GM23338 (cell line): ENCODE data around the gene LCA5. TPM values are rescaled to one million over a fixed set of nuclear protein-coding genes. Genes with fewer than 3 reads are reported as not detected.

Experiments
- ATAC-seq: fragments of 200-7000 bp; cut with Tn5 transposase; 3 replicates; pipeline ENCODE4 v1.9.1; 2020
- DNase-seq: peaks from one replicate; pipeline ENCODE4 v3.0.0-alpha.2; 2015; ENCODE audit warnings: low spot score
- H2AFZ ChIP-seq: fragments of 200-600 bp; sonication (generic); 2 replicates; pipeline ENCODE4 v1.8.0; 2016; ENCODE audit warnings: antibody characterized with exemption, mild to moderate bottlenecking, moderate library complexity
- H3F3A ChIP-seq: fragments of 200-600 bp; sonication (generic); replicated peaks from 2 replicates; pipeline ENCODE4 v1.8.0; 2017; ENCODE audit warnings: antibody characterized with exemption, mixed run types, low read depth
- H3K27ac ChIP-seq: fragments of 200-600 bp; sonication (generic); 2 replicates; pipeline ENCODE4 v1.6.1; 2016; ENCODE audit warnings: low read depth
- H3K27me3 ChIP-seq: fragments of 200-600 bp; sonication (generic); 2 replicates; pipeline ENCODE4 v1.8.0; 2016; ENCODE audit warnings: mild to moderate bottlenecking, mixed run types, moderate library complexity; ENCODE audit not compliant: insufficient read depth
- H3K36me3 ChIP-seq: fragments of 200-600 bp; sonication (generic); 2 replicates; pipeline ENCODE4 v1.8.0; 2016; ENCODE audit warnings: mild to moderate bottlenecking; ENCODE audit not compliant: insufficient read depth
- H3K4me1 ChIP-seq: fragments of 200-600 bp; sonication (generic); 2 replicates; pipeline ENCODE4 v1.8.0; 2016; ENCODE audit warnings: mild to moderate bottlenecking, moderate library complexity; ENCODE audit not compliant: insufficient read depth
- H3K4me2 ChIP-seq: fragments of 200-600 bp; sonication (generic); 2 replicates; pipeline ENCODE4 v1.7.1; 2017; ENCODE audit warnings: mixed run types
- H3K4me3 ChIP-seq: fragments of 200-600 bp; sonication (generic); 2 replicates; pipeline ENCODE4 v1.6.1; 2016; ENCODE audit warnings: mixed run types
- H3K79me2 ChIP-seq: fragments of 200-600 bp; sonication (generic); replicated peaks from 2 replicates; pipeline ENCODE4 v1.8.0; 2017; ENCODE audit warnings: mild to moderate bottlenecking; ENCODE audit not compliant: insufficient read depth
- H3K9me2 ChIP-seq: fragments of 200-600 bp; sonication (generic); 2 replicates; pipeline ENCODE4 v1.8.0; 2017; ENCODE audit not compliant: insufficient read depth
- H4K20me1 ChIP-seq: fragments of 200-600 bp; sonication (generic); replicated peaks from 2 replicates; pipeline ENCODE4 v1.8.0; 2017; ENCODE audit warnings: mild to moderate bottlenecking; ENCODE audit not compliant: insufficient read depth
- H3K27ac Mint-ChIP-seq: 2 replicates; pipeline ENCODE4 v1.8.0; 2020; ENCODE audit warnings: inconsistent platforms, mild to moderate bottlenecking, moderate library complexity, mixed read lengths
- H3K27me3 Mint-ChIP-seq: 3 replicates; pipeline ENCODE4 v1.8.0; 2022; ENCODE audit warnings: low read depth, mild to moderate bottlenecking, moderate library complexity, mixed read lengths, inconsistent platforms; ENCODE audit not compliant: insufficient read depth, poor library complexity
- H3K36me3 Mint-ChIP-seq: 3 replicates; pipeline ENCODE4 v1.8.0; 2021; ENCODE audit warnings: low read depth, mild to moderate bottlenecking, inconsistent platforms, moderate library complexity, mixed read lengths
- H3K4me1 Mint-ChIP-seq: 3 replicates; pipeline ENCODE4 v1.8.0; 2020; ENCODE audit warnings: mild to moderate bottlenecking, inconsistent platforms, mixed read lengths
- H3K4me3 Mint-ChIP-seq: 3 replicates; pipeline ENCODE4 v1.8.0; 2021; ENCODE audit warnings: moderate library complexity, mild to moderate bottlenecking, inconsistent platforms, mixed read lengths
- H3K9me3 Mint-ChIP-seq: 3 replicates; pipeline ENCODE4 v1.8.0; 2020; ENCODE audit warnings: moderate library complexity, mild to moderate bottlenecking, inconsistent platforms, mixed read lengths
- CREB1 ChIP-seq: fragments of 250-450 bp; sonication (Bioruptor Pico); IDR thresholded peaks from 2 replicates; pipeline ENCODE4 v1.5.0; 2020; ENCODE audit warnings: low read depth, mild to moderate bottlenecking, moderate library complexity
- EZH2 ChIP-seq: fragments of 200-600 bp; sonication (generic); IDR thresholded peaks from one replicate; pipeline ENCODE4 v1.8.0; 2017; ENCODE audit warnings: antibody characterized with exemption, mild to moderate bottlenecking, low read depth; ENCODE audit not compliant: unreplicated experiment
- EZH2phosphoT487 ChIP-seq: fragments of 200-600 bp; sonication (generic); IDR thresholded peaks from one replicate; pipeline ENCODE4 v1.8.1; 2018; ENCODE audit warnings: antibody characterized with exemption; ENCODE audit not compliant: unreplicated experiment
- JUNB ChIP-seq: IDR thresholded peaks from one replicate; pipeline ENCODE4 v1.6.1; 2016; ENCODE audit warnings: antibody characterized with exemption; ENCODE audit not compliant: unreplicated experiment
- POLR2AphosphoS5 ChIP-seq: IDR thresholded peaks from 2 replicates; pipeline ENCODE4 v1.6.1; 2016; ENCODE audit warnings: antibody characterized with exemption, low read depth
- STAT1 ChIP-seq: IDR thresholded peaks from one replicate; pipeline ENCODE4 v1.6.1; 2016; ENCODE audit warnings: antibody characterized with exemption; ENCODE audit not compliant: unreplicated experiment
- ZNF331 ChIP-seq: fragments of 250-450 bp; sonication (Bioruptor Pico); IDR thresholded peaks from 2 replicates; pipeline ENCODE4 v1.5.0; 2020; ENCODE audit warnings: low read depth, mild to moderate bottlenecking, moderate library complexity
- polyA plus RNA-seq: library from polyadenylated mRNA; unstranded; fragments of >200 nt; fragmentation: Nextera tagmentation; extraction: Ambion mirVana; gene quantifications from 2 replicates; pipeline ENCODE4 v1.2.1, GENCODE V29; 2016
- total RNA-seq: library from RNA; depleted of rRNA; stranded (reverse); fragments of >200 nt; shearing (Covaris generic); gene quantifications from 2 replicates; pipeline ENCODE4 v1.2.3, GENCODE V29; 2014
- TF ChIP-seq, protein P1 (sequence below): fragments of 250-450 bp; sonication (Bioruptor Pico); IDR thresholded peaks from 2 replicates; pipeline ENCODE4 v1.5.0; 2020; ENCODE audit warnings: mild to moderate bottlenecking, moderate library complexity
- TF ChIP-seq, protein P2 (sequence below), 2 experiments: fragments of 200-600 bp in 1 of 2; sonication (generic) in 1 of 2; conservative IDR thresholded peaks; 2 replicates each; pipeline versions ENCODE4 v1.5.1 to v1.6.1; 2016 to 2017; ENCODE audit warnings: antibody characterized with exemption in 2 of 2, low read depth in 2 of 2, mild to moderate bottlenecking in 2 of 2, moderate library complexity in 1 of 2

The LCA5 gene
- total and polyA plus RNA-seq, 2 experiments from 2014 or later, result 4.2 TPM

DNA sequence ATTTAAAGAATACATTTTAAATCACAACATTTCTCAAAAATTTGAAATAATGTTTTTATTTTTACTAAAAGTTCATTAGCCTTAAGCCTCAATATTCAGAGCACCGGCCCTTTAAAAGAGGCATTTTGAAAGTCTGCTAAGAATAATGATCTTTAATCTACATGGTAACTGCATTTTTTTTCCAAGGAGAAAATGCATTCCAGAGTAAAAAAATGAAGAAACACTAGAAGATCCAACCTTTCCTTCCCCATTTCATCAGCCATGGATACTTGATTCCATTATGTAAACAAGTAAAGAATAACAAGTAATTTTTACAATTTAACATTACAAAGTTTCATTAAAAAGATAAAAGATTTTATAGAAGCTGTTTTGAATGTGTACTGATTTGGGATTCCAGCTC lies 21.8 kb downstream of the LCA5 start (continued):
- TF ChIP-seq, protein P1, sequence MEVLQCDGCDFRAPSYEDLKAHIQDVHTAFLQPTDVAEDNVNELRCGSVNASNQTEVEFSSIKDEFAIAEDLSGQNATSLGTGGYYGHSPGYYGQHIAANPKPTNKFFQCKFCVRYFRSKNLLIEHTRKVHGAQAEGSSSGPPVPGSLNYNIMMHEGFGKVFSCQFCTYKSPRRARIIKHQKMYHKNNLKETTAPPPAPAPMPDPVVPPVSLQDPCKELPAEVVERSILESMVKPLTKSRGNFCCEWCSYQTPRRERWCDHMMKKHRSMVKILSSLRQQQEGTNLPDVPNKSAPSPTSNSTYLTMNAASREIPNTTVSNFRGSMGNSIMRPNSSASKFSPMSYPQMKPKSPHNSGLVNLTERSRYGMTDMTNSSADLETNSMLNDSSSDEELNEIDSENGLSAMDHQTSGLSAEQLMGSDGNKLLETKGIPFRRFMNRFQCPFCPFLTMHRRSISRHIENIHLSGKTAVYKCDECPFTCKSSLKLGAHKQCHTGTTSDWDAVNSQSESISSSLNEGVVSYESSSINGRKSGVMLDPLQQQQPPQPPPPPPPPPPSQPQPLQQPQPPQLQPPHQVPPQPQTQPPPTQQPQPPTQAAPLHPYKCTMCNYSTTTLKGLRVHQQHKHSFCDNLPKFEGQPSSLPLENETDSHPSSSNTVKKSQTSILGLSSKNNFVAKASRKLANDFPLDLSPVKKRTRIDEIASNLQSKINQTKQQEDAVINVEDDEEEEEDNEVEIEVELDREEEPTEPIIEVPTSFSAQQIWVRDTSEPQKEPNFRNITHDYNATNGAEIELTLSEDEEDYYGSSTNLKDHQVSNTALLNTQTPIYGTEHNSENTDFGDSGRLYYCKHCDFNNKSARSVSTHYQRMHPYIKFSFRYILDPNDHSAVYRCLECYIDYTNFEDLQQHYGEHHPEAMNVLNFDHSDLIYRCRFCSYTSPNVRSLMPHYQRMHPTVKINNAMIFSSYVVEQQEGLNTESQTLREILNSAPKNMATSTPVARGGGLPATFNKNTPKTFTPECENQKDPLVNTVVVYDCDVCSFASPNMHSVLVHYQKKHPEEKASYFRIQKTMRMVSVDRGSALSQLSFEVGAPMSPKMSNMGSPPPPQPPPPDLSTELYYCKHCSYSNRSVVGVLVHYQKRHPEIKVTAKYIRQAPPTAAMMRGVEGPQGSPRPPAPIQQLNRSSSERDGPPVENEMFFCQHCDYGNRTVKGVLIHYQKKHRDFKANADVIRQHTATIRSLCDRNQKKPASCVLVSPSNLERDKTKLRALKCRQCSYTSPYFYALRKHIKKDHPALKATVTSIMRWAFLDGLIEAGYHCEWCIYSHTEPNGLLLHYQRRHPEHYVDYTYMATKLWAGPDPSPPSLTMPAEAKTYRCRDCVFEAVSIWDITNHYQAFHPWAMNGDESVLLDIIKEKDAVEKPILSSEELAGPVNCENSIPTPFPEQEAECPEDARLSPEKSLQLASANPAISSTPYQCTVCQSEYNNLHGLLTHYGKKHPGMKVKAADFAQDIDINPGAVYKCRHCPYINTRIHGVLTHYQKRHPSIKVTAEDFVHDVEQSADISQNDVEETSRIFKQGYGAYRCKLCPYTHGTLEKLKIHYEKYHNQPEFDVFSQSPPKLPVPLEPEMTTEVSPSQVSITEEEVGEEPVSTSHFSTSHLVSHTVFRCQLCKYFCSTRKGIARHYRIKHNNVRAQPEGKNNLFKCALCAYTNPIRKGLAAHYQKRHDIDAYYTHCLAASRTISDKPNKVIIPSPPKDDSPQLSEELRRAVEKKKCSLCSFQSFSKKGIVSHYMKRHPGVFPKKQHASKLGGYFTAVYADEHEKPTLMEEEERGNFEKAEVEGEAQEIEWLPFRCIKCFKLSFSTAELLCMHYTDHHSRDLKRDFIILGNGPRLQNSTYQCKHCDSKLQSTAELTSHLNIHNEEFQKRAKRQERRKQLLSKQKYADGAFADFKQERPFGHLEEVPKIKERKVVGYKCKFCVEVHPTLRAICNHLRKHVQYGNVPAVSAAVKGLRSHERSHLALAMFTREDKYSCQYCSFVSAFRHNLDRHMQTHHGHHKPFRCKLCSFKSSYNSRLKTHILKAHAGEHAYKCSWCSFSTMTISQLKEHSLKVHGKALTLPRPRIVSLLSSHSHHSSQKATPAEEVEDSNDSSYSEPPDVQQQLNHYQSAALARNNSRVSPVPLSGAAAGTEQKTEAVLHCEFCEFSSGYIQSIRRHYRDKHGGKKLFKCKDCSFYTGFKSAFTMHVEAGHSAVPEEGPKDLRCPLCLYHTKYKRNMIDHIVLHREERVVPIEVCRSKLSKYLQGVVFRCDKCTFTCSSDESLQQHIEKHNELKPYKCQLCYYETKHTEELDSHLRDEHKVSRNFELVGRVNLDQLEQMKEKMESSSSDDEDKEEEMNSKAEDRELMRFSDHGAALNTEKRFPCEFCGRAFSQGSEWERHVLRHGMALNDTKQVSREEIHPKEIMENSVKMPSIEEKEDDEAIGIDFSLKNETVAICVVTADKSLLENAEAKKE, result no peak

DNA sequence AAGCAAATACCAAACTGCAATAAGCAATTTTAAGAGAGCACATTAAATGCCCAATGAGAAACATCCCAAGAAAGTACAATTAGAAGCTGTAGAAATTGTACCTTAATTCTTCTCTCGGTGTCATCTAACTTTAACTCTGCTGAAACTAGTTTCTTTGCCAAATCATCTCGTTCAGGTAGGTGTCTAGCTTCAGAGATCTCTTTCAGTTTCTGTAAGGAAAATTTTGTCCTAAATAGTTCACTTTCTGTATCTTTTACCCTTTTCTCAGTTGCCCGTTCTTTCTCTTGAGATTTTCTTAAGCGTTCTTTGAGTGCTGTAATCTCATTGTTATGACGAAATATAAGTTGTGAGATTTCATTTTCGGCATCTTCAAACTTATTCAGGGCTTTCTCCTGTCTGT lies 24.1 kb downstream of the LCA5 start:
- H2AFZ ChIP-seq, result no peak overlapping the region
- H3K4me2 ChIP-seq, result no peak overlapping the region
- no peak for TF ChIP-seq CREB1 (CRISPR knock-in tag)
- TF ChIP-seq, protein P1, result no peak
- no peak for TF ChIP-seq EZH2
- no peak for TF ChIP-seq POLR2AphosphoS5
- no peak for TF ChIP-seq JUNB
- TF ChIP-seq, protein P2, sequence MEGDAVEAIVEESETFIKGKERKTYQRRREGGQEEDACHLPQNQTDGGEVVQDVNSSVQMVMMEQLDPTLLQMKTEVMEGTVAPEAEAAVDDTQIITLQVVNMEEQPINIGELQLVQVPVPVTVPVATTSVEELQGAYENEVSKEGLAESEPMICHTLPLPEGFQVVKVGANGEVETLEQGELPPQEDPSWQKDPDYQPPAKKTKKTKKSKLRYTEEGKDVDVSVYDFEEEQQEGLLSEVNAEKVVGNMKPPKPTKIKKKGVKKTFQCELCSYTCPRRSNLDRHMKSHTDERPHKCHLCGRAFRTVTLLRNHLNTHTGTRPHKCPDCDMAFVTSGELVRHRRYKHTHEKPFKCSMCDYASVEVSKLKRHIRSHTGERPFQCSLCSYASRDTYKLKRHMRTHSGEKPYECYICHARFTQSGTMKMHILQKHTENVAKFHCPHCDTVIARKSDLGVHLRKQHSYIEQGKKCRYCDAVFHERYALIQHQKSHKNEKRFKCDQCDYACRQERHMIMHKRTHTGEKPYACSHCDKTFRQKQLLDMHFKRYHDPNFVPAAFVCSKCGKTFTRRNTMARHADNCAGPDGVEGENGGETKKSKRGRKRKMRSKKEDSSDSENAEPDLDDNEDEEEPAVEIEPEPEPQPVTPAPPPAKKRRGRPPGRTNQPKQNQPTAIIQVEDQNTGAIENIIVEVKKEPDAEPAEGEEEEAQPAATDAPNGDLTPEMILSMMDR (conservative IDR thresholded peaks at IDR 0.05; ENCODE audit: low read depth in 2 of 2), result no peak
- no peak for TF ChIP-seq ZNF331 (CRISPR knock-in tag)
- TF ChIP-seq EZH2phosphoT487, result no peak
- TF ChIP-seq STAT1, result no peak

More for the DNA sequence above, 24.1 kb downstream of the LCA5 start:
- peak overlapping the region; percentile 89 for H3K27ac Mint-ChIP-seq
- H3K9me3 Mint-ChIP-seq, result no peaks in the 10 kb centered on the region; the same call in 1 of the 3 replicates
- H3K36me3 ChIP-seq, result no peaks in the 10 kb centered on the region
- no peaks in the 10 kb centered on the region for H3K27me3 Mint-ChIP-seq
- no peaks in the 10 kb centered on the region; the same call in 1 of the 3 replicates for H3K36me3 Mint-ChIP-seq
- no peaks in the 10 kb centered on the region for H4K20me1 ChIP-seq
- no peak overlapping the region for H3K4me3 ChIP-seq
- ATAC-seq (no peak), DNase-seq (no peak)
- no peak overlapping the region for H3K4me3 Mint-ChIP-seq
- H3K4me1 Mint-ChIP-seq, result no peaks in the 10 kb centered on the region
- no peaks in the 10 kb centered on the region for H3K79me2 ChIP-seq
- no peaks in the 10 kb centered on the region for H3K9me2 ChIP-seq
- no peaks in the 10 kb centered on the region for H3F3A ChIP-seq
- no peaks in the 10 kb centered on the region for H3K27me3 ChIP-seq
- H3K27ac ChIP-seq, result no peak overlapping the region
- peaks cover 4% of the 10 kb centered on the region; the same call in 1 of the 2 replicates for H3K4me1 ChIP-seq
